ENCODE data around the gene NOP58.

GRCh38 chr2:202278036-202278760, 12.6 kb downstream of the NOP58 start:
- no peak for TF ChIP-seq CTCF (IDR thresholded peaks at IDR 0.05)
- no peak for TF ChIP-seq POLR2AphosphoS5 (IDR thresholded peaks at IDR 0.05)
- no peak for TF ChIP-seq POLR2A (IDR thresholded peaks at IDR 0.05)
- no peak for TF ChIP-seq EP300 (IDR thresholded peaks at IDR 0.05)
